Stimulated activated CD8-positive, alpha-beta memory T cell treated with anti-CD3 and anti-CD28 coated beads, Interleukin-15, amount 100 ng/mL, for 1 hour (primary cell): ENCODE results near the gene LIN7A.
"Not testable (repeated sequence)": the region's sequence is repeated elsewhere in the genome, so short reads cannot be mapped to it uniquely, and the experiment has no call there.

Experiments
- DNase-seq: peaks from one replicate; pipeline ENCODE4 v3.0.0-alpha.2; 2020; ENCODE audit warnings: low read depth

Gene LIN7A

GRCh38 chr12:80917651-80918050, 20.1 kb downstream of the LIN7A start:
- no peak for DNase-seq

- DNase-seq, result no peak
Measured at GRCh38 chr12:80912901-80913770, 24.6 kb downstream of the LIN7A start.

- no peak for DNase-seq
Measured at GRCh38 chr12:80909370-80909769, 28.4 kb downstream of the LIN7A start.

- DNase-seq, result no peak
Measured at GRCh38 chr12:80902711-80903110, 35.0 kb downstream of the LIN7A start.

GRCh38 chr12:80901661-80902060, 36.1 kb downstream of the LIN7A start:
- no peak for DNase-seq

GRCh38 chr12:80895240-80895639, 42.5 kb downstream of the LIN7A start:
- no peak for DNase-seq

GRCh38 chr12:80894179-80894578, 43.6 kb downstream of the LIN7A start:
- no peak for DNase-seq

GRCh38 chr12:80892597-80893445, 44.9 kb downstream of the LIN7A start:
- DNase-seq, result no peak

- no peak for DNase-seq
Measured at GRCh38 chr12:80884651-80885050, 53.1 kb downstream of the LIN7A start.

GRCh38 chr12:80881106-80881505, 56.6 kb downstream of the LIN7A start:
- no peak for DNase-seq

GRCh38 chr12:80878452-80878851, 59.3 kb downstream of the LIN7A start:
- not testable (repeated sequence) for DNase-seq

GRCh38 chr12:80877721-80878265, 59.9 kb downstream of the LIN7A start:
- DNase-seq, result no peak

GRCh38 chr12:80872053-80872452, 65.7 kb downstream of the LIN7A start:
- no peak for DNase-seq

GRCh38 chr12:80869264-80869663, 68.5 kb downstream of the LIN7A start:
- DNase-seq, result no peak

GRCh38 chr12:80868576-80868975, 69.2 kb downstream of the LIN7A start:
- DNase-seq, result no peak

- DNase-seq, result no peak
Measured at GRCh38 chr12:80867941-80868340, 69.8 kb downstream of the LIN7A start.

- no peak for DNase-seq
Measured at GRCh38 chr12:80864046-80864735, 73.5 kb downstream of the LIN7A start.

- DNase-seq, result no peak
Measured at GRCh38 chr12:80862531-80862930, 75.2 kb downstream of the LIN7A start.

- DNase-seq, result no peak
Measured at GRCh38 chr12:80861641-80862378, 75.9 kb downstream of the LIN7A start.

GRCh38 chr12:80860928-80861327, 76.8 kb downstream of the LIN7A start:
- DNase-seq, result no peak

- no peak for DNase-seq
Measured at GRCh38 chr12:80860206-80860605, 77.5 kb downstream of the LIN7A start.
